Esophagus muscularis mucosa (tissue), 4 donors: ENCODE data around the gene CSTB.

Experiments
- EP300 ChIP-seq: sonication (generic); formaldehyde crosslinking; IDR thresholded peaks from one replicate; pipeline ENCODE4 v1.6.1; 2017; ENCODE audit warnings: antibody characterized with exemption
- POLR2A ChIP-seq: fragments of 450-650 bp; IDR thresholded peaks from one replicate; pipeline ENCODE4 v1.6.1; 2017; ENCODE audit warnings: antibody characterized with exemption, moderate library complexity, mild to moderate bottlenecking, low read depth
- POLR2AphosphoS5 ChIP-seq, 2 donors: sonication (generic); formaldehyde crosslinking; IDR thresholded peaks; one replicate each; pipeline ENCODE4 v1.6.1; 2017; ENCODE audit warnings: antibody characterized with exemption in 2 of 2
- TF ChIP-seq, protein P1 (sequence below), 3 experiments: fragments of 200-600 bp in 2 of 3; fragments of 450-650 bp in 1 of 3; sonication (generic) in 2 of 3; IDR thresholded peaks; one replicate each; pipeline ENCODE4 v1.5.1; 2017 to 2019; ENCODE audit warnings: antibody characterized with exemption in 3 of 3, mild to moderate bottlenecking in 2 of 3, moderate library complexity in 1 of 3

DNA sequence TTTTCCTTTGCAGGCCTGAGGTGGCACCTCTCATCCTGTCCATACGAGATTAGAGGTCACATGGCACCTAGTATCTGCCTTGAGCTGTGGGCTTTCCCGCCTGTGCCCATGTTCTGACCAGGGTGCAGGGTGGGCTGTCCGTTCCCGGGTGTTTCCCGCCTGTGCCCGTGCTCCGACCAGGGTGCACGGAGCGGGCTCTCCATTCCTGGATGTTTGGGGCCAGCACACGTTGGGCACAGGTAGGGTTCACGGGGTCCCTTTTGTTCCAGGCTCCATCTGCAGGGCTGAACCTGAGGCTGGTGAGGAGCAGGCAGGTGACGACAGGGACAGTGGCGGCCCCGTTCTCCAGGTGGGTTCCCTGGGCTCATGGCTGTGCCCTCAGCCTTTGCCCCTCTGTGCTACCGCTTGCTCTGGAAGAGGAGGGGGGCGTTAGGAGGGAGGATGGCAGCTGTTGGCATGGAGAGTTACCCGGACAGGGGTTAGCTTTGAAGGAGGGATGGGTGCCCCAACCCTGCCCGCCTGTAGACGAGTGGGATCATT is 23.3 kb upstream of the CSTB start:
- TF ChIP-seq POLR2A: no peak
- TF ChIP-seq EP300: no peak
- TF ChIP-seq, protein P1, sequence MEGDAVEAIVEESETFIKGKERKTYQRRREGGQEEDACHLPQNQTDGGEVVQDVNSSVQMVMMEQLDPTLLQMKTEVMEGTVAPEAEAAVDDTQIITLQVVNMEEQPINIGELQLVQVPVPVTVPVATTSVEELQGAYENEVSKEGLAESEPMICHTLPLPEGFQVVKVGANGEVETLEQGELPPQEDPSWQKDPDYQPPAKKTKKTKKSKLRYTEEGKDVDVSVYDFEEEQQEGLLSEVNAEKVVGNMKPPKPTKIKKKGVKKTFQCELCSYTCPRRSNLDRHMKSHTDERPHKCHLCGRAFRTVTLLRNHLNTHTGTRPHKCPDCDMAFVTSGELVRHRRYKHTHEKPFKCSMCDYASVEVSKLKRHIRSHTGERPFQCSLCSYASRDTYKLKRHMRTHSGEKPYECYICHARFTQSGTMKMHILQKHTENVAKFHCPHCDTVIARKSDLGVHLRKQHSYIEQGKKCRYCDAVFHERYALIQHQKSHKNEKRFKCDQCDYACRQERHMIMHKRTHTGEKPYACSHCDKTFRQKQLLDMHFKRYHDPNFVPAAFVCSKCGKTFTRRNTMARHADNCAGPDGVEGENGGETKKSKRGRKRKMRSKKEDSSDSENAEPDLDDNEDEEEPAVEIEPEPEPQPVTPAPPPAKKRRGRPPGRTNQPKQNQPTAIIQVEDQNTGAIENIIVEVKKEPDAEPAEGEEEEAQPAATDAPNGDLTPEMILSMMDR (IDR thresholded peaks at IDR 0.05): no peak
- TF ChIP-seq POLR2AphosphoS5 (IDR thresholded peaks at IDR 0.05): no peak
